Limb (tissue), 2 donors: Measurements from ENCODE around the gene RAB20.
"Not testable (repeated sequence)": the region's sequence is repeated elsewhere in the genome, so short reads cannot be mapped to it uniquely, and the experiment has no call there.

Experiments
- DNase-seq, 2 donors: peaks; one replicate each; pipeline ENCODE4 v3.0.0-alpha.2; 2016; ENCODE audit errors: extremely low spot score in 2 of 2

Gene RAB20

DNA sequence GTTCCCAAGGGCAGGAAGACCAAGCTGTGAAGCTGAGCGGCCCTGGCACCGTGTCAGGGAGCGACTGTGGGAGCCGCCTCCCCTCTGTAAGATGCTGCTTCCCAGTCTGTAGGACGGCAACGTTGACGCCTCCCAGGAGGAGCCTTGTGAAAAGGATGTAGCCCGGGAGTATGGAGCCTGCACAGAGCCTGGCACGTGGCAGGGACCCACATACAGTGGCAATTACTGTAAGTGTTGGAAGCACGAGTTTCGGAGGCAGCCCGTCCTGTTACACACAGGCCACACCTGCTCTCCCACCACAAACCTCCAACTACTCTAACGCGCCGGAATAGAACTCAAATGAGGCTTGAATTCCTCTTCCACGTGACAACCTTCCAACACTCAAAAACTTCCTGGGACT lies 6.6 kb downstream of the RAB20 start:
- DNase-seq: no peak

DNA sequence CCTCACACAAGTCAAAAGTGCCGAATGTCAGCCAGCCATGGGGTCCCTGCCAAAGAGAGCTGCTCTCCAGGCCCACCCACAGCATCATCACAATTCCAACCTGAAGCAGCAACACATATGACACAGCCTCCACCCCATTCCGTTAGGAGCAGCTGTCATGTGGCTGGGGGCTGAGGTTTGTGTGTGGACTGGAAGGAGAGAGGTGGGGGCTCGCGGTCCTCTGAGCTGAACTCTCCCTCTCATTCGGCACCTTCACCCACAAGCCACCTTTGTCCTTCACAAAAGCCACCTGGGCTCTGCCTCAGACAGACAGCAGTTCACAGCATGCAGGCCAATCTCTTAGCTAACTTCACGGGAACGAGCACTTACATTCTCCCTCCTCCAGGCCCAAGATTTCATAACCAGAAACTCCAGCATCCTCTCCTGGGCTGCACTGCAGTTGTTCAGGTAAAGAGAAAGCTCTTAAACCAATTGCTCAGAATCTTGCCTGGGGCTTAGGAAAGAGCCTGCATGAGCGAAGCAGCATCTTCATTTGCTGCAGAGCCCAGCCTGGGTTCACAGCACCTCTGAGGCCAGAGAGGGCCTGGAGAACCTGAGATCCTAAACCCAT lies 7.2 kb downstream of the RAB20 start:
- DNase-seq: no peak

DNA sequence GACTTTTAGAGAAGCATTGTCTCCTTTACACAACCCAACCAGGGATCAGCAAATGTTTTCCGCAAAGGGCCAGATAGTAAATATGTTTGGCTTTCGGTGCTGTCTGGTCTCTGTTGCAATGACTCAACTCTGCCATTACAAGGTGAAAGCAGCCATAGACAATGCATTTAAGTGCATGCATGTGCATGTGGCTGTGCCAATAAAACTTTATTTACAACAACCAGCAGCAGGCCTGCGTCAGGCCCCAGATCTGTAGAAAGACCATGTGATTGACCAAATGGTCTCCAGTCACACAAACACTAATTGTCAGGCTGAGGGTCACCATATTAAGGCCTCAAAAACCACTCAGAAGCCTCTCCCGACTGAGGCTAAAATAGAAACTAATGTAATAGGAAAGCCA lies 8.1 kb downstream of the RAB20 start:
- no peak for DNase-seq

DNA sequence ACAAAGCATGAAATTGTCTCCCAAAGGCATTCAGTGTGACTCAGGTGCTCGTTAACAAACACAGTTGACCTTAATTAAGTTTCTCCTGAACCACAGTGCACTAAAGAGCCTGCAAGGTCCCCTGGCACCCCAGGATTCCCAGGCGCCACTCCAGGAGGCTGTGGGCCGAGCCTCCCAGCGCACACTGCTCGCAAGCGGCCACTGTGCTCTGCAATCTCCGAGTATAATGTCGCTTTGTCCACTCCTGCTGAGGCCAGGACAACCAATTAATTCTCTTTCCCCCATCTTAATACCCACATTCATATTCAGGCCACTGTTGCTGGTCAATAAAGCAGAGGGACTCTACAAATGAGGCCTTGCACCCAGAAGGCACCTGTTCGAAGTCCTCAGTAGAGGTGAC lies 8.8 kb downstream of the RAB20 start:
- DNase-seq: no peak

DNA sequence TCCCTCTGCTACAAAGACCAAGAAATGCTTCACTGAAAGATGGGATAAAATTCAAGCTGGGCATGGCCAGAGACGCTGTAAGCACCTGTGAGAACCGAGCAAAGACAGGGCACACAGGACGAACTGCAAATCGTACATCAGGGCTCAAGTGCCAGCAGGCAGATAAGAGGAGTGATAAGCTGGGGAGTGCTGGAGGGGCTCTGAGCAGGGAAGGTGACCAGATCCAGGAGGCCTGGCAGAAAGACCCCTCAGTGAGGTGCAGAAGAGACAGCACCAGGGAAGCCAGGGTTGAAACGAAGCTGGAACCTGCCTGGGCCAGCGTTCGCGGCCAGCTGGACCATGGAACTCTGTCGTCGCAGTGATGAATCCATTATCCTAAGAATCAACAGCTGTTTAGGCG lies 10.2 kb downstream of the RAB20 start:
- no peak for DNase-seq

DNA sequence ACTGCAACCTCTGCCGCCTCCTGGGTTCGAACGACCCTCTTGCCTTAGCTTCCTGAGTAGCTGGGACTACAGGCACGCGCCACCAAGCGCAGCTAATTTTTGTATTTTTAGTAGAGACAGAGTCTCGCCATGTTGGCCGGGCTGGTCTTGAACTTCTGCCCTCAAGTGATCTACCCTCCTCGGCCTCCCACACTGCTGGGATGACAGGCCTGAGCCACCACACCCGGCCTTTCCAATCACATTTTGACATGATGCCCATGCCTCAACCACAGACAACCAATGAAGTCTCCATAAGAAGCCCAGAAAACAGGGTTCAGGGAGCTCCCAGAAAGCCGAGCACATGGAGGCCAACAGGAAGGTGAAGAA lies 11.7 kb downstream of the RAB20 start:
- no peak for DNase-seq

DNA sequence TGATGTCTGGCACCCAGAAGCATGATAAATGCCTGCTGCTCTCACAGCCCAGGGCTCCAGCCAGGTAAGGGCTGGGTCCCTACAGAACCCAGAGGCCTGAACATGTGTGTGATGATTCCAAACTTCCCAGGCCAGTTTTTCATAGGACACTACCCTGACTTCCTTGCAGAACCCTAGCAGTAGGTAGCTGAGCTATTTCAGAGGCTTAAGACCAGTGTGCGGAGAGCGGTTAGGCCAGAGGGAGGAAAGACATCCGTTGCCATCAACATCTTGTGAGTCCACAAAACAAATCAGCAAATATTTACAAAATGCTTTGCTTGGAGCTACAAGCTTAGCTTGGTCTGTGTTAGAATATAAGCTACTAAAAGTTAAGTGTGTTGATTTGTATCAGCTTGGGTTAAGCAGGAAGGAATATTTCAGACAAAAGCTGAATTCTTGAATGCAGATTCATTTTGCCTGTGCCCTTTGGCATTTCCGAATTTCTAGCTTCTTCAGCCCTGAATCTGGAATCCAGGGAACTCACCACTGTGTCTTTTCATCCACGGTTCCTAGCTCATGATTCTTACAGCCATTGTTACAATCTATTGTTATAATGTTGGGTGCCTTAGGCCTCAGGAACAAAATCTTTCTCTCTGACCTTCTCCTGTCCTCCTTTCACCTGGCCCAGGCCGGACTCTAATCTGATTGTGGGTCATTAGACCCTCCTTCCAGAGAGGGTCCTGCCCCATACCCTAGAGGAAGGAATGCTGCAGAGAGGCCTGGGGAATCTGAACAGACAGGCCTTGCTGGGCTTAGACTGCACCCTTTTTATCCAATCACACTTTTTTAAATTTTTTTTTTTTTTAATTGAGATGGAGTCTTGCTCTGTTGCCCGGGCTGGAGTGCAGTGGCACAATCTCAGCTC lies 12.4 kb downstream of the RAB20 start:
- DNase-seq: no peak

DNA sequence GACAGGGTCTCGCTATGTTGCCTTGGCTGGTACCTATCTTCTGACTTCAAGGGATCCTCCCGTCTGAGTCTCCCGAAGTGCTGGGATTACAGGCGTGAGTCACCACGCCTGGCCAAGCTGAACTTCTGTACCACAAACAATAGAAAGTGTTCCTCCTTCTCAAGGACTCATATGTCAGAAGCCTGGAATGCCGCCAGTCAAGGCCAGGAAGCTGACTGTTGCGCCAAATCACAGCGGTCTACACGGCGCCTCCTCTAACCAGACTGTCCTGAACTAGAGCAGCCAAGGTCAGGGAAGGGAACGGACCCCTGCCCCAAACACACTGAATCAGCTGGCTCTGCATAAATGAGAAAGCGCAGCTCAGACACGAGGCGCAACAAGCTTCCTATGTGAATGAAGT lies 14.6 kb downstream of the RAB20 start:
- DNase-seq: no peak

DNA sequence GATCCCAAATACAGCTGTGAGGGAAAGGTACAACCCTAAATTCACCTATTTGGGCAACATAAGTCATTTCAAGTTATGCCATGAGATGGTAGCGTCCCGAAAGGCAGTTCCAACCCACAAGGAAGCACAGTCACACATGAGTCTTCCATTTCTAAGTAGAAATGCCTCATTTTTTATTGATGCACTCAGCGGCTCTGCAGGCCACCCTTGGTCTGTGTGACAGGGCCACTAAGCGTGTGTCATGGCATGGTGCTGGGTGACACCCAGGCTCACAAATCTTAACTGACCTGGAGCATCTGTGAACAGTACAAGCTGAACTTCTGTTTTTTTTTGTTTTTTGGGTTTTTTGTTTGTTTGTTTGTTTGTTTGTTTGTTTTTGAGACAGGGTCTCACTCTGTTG lies 15.1 kb downstream of the RAB20 start:
- DNase-seq: no peak

DNA sequence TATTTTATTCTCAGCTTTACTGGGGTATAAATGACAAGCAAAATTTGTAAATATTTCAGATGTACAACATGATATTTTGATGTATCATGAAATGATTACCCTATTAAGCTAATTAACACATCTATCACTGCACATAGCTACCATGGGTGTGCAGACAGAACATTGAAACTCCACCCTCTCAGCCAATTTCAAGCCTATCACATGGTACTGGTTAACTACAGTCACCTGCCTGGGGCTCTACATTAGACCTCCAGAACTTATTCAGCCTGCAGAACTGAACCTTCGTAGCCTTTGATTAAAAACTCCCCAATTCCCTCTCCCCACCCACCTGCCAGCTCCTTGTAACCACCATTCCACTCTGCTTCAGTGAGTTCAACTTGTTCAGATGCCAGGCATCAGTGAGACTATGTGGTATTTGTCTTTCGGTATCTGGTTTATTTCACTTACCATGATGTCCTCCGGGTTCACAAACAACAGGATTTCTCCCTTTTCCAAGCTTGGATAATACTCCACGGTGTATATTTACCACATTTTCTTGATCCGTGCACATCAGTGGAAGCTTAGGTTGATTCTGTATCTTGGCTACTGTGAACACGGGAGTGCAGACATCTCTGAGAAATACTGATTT lies 19.2 kb downstream of the RAB20 start:
- DNase-seq: no peak

DNA sequence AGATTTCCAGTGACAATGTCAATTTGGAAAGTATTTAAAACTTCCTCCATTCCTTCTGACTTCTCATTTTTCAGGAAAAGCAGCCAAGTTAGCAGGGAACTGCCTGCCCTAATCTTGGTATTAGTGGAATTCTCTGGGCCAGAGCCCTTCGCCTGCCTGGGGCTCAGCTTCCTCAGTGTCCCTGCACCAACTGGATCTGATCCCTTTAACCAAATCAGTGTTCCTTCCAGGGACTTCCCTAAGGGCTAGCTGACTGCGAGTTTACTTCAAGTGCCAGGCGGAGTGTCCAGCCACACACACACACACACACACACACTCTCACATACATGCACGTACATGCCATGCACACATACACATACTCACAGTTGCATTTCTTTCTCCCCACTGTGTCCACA lies 20.0 kb downstream of the RAB20 start:
- DNase-seq: no peak

DNA sequence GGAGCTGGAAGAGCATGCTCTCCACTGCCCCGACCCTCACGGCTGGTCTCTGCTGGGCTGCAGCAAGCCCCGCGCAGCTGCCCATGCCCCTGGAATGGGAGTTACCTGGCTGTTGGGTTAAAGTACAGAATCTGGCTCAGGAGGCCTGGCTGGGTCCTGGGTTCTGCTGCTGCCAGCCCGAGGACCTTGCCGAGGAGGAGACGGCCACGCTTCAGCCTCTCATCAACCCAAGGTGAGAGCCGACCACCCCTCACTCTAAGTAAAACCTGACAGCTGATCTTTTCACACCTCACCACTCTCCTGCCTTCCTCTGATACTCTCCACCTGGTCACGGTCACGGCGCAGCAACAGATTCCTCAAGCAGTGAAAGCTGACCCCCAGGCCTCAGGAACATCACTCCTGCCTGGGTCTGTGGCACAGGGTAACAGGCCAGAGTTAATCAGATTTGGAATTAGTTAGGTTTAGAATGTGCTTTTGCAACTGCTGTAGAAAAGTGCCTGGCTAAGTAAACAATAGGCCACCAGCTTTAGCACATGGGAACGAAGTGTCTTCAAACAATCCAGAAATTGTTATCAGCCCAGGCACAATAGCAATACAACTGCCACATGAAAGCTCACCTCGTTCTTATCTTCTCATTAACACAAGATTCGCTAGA lies 20.5 kb downstream of the RAB20 start:
- no peak for DNase-seq

DNA sequence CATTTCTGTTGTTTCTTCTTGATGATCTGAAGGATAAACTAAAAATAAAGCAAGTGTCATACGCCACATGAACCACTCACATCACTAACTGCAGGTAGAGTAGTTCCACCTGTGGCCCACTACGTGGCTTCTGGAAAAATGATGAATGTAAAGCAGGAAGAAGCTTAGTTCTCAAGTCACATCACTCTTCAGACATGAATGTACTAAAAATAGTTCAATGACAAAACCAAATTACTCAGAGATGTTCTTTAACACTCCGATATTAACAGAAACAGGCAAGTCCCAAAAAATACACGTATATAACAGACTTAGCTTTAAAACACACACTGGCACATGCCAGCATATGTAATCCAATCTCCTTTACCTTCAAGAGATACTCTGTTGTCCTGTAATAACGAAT lies 21.6 kb downstream of the RAB20 start:
- DNase-seq: no peak

DNA sequence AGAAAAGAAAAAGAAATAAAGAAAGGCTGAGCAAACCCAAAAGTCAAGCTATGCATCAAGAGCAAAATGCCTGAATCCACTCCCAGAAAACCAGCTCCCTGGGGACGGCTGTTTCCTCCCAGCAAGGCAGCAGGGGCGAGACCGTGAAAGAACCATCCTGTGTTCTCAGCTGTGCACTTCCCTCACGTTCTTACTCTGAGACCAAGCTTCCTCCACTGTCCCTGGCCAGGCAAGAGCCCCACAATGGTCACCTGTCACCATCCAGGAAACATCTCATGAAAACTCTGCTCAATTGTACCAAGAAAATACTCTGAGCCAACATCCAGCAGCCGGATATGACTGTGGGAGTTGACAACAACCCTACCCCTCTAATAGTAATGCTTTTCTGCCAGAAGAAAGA lies 22.9 kb downstream of the RAB20 start:
- peak in 1 of 2 donors; percentile 19 for DNase-seq

DNA sequence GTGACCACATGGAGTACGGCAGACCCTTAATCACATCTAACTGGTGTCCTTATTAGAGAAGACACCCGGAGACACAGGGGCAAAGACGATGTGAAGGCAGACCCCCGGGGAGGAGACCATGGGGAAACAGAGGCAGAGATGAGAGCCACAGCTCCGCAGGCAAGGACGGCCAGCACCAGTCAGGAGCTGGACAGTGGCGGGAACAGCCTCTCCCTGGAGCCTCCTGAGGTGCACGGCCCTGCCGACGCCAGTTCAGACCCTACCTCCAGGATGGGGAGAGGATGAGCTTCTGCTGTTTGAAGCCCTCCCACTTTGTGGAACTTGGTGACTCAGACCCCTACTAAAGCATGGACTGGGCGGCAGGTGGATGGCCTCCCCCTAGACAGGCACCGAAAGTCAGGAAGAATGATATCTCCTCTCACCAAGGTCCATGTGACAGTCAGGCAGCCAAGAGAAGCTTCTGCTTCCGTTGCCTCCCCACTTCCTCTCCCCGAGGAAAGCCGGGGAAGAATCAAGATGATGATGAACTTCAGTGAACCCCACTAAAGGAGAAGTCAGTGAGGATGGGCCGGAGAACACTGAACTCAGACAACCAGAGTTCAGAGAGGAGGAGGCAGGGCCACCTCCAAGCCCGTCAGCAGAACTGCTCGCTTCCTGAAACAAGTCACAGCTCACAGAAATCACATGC lies 25.4 kb downstream of the RAB20 start:
- no peak for DNase-seq

DNA sequence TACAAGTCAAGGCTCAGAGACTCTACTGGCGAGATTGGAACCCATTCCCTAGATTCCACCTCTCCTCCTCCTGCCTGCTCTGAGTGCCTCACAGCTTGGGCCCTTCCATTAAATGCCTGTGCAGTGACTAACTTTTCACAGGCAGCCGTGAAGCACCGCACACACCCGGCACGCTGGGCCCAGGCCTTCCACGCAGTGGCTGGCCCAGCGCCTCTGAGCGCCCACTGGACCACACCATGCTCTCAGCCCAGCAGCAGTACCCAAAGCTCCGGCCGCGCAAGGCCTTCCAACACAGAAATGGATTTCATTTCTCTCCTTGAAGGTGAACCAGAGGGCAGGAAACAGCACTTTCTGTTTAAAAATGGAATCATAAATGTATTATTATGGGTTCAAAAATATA lies 26.0 kb downstream of the RAB20 start:
- DNase-seq: no peak

DNA sequence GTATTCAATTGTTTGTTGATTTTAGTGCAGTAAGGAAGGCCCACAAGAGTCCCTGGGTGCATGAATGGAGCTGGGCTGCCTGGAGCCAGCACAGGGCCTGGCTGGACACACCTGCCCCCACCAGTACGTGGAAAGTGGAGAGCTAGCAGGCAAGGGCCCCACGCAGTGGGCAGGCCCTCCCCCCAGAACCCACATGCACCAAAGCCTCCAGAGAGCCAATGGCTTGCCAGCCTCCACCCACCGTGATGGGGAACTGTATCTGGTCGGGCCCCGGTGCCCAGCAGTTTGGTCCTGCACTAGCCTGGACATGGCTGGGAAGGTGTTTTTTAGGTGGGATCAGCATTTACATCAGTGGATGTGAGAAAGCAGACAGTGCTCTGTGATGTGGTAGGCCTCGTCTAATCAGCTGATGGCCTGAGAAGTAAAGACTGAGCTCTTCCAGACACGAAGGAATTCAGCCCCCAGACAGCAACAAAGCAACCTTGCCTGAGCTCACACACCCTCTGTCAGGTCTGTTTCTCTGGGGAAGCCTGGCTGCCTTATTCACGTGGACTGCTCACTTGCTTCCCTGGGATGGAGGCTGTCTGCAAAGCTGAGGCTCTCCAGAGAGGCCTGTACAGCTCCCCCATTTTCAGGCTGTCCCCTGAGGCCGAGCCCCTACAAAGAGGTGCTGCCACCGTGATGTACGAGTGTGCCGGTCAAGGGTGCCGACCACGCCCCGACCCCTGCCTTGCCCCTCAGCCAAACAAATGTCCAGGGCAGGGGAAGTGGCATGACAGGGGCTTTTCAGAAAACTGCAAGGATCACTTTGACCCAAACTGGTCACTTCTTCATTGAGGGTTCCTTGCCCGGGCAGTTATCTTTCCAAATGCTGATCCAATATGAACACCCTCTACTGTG lies 27.5 kb downstream of the RAB20 start:
- DNase-seq: no peak

DNA sequence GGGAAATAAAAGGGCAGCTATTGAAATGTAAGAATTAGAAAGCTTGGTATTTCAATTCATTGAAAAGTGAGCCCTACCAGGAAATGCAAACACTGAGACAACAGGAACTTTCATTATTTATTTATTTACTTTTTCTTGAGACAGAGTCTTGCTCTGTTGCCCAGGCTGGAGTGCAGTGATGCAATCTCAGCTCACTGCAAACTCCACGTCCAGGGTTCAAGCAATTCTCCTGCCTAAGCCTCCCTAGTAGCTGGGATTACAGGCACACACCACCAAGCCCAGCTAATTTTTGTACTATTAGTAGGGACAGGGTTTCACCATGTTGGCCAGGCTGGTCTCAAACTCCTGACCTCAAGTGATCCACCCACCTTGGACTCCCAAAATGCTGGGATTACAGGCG lies 29.3 kb downstream of the RAB20 start:
- not testable (repeated sequence) for DNase-seq

DNA sequence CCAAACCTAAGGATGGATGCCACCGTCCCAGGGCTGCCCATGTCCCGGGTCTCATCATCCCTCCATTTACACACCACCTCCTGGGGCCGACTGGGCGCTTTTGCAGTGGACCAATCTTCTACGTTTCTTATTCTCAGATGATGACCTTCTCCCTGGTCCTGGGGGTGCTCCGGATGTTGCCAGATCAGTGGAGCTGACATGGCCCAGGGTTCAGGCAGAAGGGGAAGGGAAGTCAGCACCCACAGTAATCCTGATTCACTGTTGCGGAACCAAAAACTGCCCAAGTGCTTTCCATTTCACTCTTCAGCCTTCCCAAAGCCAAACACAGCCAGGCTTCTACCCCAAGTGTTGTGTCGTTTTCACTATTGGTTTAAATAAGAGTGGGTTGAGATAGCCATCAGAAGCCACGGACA lies 29.8 kb downstream of the RAB20 start:
- no peak for DNase-seq

DNA sequence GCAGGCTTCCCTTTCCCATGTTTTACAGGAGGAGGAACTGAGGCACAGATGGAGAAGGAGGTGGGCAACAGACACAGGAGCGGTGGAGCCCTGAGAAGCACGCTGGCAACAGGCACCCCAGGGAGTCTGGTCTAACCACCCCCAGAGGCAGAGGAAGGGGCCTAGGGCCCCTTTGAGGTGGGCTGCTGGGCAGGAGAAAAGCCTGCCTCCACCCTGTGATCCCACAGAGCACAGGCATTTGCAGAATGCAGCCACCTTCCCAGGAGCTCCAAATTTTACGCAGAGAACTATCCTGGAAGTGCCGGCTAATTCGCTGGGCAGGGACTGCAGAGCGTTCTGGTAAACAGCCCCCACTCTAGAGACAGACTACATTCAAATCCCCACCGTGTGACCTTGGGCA lies 30.4 kb downstream of the RAB20 start:
- no peak for DNase-seq
